ENCODE measurements around the gene CCNT1.
A peak's percentile ranks its signal among the peaks of the same experiment; 100 is the strongest.
"Not testable (repeated sequence)": the region's sequence is repeated elsewhere in the genome, so short reads cannot be mapped to it uniquely, and the experiment has no call there.

CCNT1 gene

GRCh38 chr12:48716493-48717251 lies at the start of gene CCNT1:
CCNT1 (minus strand) TSS chr12:48716707; CDS start chr12:48716675, 32 bp downstream.
- DNase-seq, result peak; percentile 100

DNA sequence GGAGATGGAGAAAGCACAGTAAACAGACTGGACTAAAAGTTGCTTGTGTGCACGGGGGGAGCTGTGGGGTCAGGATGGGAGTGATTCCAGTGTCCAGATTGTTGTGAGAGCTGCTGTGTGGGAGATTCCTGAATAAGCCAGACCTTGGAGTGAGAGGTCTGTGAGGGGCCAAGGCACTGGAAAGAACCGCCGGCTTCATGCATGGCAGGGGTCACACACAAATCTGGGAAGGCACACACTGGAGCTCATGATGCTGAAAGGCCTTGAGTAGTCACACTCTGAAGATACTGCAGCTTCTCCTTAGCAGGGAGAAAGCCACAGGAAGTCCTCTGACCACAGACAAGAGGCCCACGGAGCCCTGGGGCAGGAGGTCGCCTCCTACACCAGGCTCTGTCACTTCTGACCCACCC lies 49.3 kb upstream of the CCNT1 start:
- peak; percentile 13 for DNase-seq

GRCh38 chr12:48764521-48764920 lies 48.0 kb upstream of the CCNT1 start:
- DNase-seq, result no peak

DNA sequence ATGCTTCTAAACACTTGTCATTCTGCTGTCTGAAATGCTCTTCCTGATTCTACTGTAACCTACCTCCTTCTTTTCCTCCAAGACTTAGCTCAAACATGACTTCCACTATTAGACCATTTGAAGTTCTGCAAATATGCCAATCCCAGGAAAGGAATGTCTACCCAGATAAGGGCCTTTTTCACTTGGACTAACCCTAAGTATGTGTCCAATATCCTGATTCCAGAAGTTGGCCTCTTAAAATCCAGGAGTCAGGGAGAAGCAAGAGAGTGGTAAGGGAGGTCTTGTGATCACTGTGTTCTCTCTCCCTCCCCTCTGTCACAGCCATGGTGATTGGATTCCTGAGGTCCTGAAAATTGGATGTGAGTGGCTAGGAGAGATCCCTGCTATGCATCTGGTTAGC lies 42.2 kb upstream of the CCNT1 start:
- no peak for DNase-seq

DNA sequence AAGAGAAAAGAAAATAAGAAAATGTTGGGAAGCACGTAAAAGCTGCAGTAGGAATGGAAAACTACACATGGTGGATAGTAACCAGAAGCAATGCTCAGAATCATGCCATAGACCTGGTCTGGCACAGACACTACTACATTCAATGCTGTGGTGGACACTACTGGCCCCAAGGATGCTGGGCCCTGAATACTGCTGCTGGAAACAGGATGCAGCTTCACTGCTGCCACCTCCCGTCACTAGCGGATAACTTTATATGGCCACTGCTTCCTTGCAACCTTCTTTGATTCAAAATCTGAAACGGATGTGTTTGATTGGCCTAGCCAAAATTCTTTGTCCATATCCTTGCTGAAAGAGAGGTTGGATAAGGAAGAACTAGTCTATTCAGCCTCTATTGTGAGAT lies 41.7 kb upstream of the CCNT1 start:
- DNase-seq, result no peak

GRCh38 chr12:48750769-48751356 lies 34.4 kb upstream of the CCNT1 start:
- DNase-seq, result peak; percentile 5

DNA sequence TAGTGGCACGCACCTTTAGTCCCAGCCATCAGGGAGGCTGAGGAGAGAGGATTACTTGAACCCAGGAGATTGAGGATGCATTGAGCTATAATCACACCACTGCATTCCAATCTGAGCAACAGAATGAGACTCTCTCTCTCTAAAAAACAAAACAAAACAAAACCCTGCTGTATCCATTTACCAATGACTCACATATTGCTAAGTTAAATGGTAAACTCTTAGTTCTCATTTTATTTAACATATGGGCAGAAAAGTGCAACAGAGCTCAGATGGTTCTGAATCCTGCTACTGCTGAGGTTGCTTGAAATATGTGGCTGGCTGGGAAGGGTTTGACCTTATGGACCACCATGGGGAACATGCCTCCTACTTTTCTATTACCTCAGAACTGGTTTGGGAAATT lies 33.7 kb upstream of the CCNT1 start:
- DNase-seq, result no peak

- DNase-seq, result no peak
Measured at GRCh38 chr12:48744251-48745008, 27.9 kb upstream of the CCNT1 start.

DNA sequence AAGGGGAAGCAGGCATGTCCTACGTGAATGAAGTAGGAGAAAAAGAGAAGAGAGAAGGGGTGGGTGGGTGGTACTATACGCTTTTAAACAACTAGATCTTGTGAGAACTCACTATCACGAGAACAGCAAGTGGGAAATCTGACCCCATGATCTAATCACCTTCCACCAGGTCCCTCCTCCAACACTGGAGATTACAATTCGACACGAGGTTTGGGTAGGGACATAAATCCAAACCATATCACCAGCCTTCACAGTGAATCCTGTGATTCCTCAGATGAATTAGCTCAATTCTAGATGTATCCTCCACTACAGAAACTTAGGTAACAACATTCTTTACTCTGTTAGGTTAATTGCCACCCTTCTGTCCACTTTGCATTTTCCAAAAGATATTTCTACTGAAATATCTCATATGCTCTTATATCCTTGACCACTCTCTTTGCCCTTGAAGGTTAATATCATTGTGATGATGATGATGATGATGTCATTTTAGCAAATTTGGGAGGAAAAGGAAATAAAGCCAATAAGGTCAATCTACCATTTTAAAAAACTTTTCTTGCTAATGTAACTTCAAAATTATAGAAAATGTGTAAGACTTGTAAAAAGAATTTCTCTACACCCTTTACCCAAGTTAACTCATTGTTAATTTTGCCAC lies 23.2 kb upstream of the CCNT1 start:
- DNase-seq, result no peak

- no peak for DNase-seq
Measured at GRCh38 chr12:48736456-48736855, 19.9 kb upstream of the CCNT1 start.

DNA sequence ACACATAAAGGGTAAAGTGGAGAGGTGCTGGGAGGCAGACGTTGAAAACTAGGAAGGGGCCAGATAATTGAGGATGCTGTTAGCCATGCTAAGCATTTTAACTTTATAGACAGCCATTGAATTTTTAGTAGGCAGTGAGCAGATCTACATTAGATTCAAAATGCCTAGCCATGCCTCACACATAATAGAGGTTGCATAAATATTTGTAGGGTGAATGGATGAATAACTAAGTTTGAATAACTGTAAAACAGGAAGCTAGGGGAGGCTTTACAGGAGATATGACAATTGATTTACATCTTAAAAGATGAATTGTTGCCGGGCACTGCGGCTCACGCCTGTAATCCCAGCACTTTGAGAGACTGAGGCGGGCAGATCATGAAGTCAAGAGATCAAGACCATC lies 12.3 kb upstream of the CCNT1 start:
- DNase-seq, result no peak

DNA sequence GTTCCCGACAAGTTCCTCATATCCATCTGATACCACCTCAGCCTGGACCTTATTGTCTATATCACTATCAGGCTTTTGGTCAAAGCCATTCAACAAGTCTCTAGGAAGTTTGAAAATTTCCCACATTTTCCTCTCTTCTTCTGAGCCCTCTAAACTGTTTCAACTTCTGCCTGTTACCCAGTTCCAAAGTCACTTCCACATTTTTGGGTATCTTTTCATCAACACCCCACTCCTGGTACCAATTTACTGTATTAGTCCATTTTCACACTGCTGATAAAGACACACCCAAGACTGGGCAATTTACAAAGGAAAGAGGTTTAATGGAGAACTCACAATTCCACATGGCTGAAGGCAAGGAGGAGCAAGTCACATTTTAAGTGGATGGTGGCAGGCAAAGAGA lies 4.2 kb upstream of the CCNT1 start:
- not testable (repeated sequence) for DNase-seq

GRCh38 chr12:48720171-48720570 lies 3.7 kb upstream of the CCNT1 start:
- DNase-seq, result not testable (repeated sequence)

DNA sequence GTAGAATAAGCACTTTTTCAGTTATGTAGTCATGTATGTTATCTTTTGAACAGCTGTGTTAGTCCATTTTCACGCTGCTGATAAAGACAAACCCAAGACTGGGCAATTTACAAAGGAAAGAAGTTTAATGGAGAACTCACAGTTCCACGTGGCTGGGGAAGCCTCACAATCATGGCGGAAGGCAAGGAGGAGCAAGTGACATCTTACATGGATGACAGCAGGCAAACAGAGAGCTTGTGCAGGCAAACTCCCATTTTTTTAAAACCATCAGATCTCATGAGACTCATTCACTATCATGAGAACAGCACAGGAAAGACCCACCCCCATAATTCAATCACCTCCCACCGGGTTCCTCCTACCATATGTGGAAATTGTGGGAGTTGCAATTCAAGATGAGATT lies 2.5 kb upstream of the CCNT1 start:
- not testable (repeated sequence) for DNase-seq

GRCh38 chr12:48717252-48717695 lies 767 bp upstream of the CCNT1 start:
- no peak for DNase-seq

- DNase-seq, result no peak
Measured at GRCh38 chr12:48716168-48716492, 377 bp downstream of the CCNT1 start.

DNA sequence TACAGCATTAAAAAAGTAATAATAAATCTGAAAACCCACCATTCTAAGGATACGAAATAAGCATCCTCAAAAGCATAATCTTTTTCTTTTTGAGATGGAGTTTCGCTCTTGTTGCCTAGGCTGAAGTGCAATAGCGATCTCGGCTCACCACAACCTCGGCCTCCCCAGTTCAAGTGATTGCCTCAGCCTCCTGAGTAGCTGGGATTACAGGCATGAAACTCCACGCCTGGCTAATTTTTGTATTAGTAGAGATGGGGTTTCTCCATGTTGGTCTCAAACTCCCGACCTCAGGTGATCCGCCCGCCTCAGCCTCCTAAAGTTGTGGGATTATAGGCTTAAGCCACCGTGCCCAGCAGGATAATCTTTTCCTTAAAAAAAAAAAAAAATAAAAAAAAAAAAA lies 4.3 kb downstream of the CCNT1 start:
- DNase-seq, result no peak

DNA sequence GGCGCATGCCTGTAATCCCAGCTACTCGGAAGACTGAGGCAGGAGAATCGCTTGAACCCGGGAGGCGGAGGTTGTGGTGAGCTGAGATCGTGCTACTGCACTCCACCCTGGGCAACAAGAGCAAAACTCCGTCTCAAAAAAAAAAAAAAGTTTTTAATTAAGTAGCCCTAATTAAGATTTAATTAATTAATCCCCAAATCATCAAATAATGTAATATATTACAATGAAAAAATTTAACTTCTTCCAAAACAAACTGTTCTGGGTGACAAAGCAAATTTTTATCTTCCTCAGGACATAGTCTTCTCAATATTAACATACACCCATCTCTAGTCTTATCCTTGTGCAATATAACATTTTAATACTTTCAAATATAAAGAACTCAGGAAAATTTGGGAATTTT lies 17.7 kb downstream of the CCNT1 start:
- not testable (repeated sequence) for DNase-seq

DNA sequence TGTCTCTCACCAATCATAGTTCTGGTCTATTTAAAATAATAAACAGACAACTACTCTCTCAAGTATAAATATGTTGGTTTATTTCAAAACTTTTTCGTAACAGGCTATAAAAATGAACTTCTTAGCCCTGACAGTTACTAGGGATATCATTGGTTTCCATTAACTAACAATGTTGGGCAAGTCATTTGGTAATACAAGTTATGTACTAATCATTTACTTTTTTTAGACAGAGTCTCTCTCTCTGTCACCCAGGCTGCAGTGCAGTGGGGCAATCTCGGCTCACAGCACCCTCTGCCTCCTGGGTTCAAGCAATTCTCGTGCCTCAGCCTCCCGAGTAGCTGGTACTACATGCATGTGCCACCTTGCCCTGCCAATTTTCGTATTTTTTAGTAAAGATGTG lies 19.9 kb downstream of the CCNT1 start:
- no peak for DNase-seq

DNA sequence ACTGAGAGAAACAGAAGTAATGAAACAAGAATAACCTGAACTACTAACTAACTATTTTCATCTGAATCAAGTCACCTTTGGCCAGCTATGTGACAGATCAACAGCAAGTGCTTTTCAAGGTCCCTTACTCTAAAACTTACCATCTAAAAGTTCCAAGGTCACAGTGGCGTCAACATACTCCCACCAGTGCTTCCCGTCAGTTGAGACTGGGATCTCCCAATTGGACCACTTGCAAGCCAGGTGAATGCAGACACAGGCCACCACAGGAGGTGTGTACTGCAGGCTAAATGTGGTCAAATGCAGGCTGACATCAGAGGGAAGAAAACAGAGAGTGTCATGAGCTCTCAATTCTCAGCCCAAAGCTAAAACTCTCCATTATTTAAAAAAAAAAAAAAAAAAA lies 20.6 kb downstream of the CCNT1 start:
- no peak for DNase-seq

DNA sequence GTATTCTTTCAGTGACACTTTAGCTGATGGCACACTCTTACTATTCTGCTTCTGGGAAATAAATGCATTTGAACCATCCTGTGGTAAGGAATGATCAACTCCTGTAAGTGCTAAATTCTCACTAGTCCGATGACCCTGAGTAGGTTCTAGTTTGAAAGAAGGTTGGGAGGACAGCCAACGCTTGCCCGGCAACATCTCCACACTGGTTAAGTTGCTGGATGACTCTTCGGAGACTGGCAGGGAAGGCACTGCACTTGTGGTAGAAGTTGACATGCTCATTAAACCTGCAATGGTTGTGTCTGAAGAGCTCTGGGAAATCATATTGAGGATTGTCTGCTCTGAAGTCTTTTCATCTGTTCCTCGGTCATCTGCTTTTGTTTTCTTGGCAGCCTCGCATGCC lies 22.5 kb downstream of the CCNT1 start:
- DNase-seq, result no peak

- DNase-seq, result no peak
Measured at GRCh38 chr12:48693572-48693971, 22.9 kb downstream of the CCNT1 start.

DNA sequence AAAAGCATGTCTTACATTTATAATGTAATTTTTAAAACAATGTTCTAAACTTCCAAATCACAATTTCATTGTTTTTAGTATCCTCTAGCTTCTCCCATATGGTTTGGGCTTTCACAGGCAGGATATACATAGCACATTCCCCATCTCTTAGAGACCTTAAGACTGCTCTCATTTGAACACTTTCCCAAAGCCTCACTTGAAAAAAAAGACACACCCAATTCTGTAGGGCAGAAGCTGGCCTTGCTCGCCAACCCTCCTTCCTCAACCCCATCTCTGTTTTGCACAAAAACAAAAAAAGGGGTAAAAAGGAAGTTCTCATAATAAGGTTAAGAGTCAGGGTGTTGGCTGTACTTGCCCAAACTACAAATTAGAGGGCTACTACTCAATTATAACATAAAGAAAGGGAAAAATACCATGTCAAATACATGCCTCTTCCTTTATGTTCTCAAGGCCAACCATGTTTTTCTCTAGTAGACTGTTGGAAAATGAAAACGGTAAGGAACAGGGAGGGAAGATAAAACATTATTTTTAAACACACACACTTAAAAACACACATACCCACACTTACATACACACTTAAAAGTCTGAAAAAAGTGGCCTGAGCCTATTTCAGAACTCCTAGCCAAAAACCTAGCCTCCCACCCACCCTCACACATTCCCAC lies 24.6 kb downstream of the CCNT1 start:
- no peak for DNase-seq
